HepG2 (cell line): Measurements from ENCODE around the gene CPT1B. TPM values are rescaled to one million over a fixed set of nuclear protein-coding genes. Genes with fewer than 3 reads are reported as not detected.
A peak's percentile ranks its signal among the peaks of the same experiment; 100 is the strongest.

Source experiments
- AGO2 ChIP-seq: fragments of 200-400 bp; formaldehyde crosslinking; optimal IDR thresholded peaks from 2 replicates; pipeline ENCODE3; 2017; ENCODE audit warnings: mild to moderate bottlenecking, low read depth, low read length, moderate library complexity
- CHD4 ChIP-seq: fragments of 200-600 bp; sonication (generic); IDR thresholded peaks from 2 replicates; pipeline ENCODE4 v1.7.0; 2017; ENCODE audit warnings: mild to moderate bottlenecking, low read length, borderline replicate concordance
- CREM ChIP-seq, 2 experiments: sonication (generic) in 1 of 2; formaldehyde crosslinking in 1 of 2; IDR thresholded peaks; 2 replicates each; pipeline versions ENCODE4 v1.4.0 to v1.6.1; 2016 to 2020; ENCODE audit warnings: antibody characterized with exemption in 1 of 2, mild to moderate bottlenecking in 1 of 2, missing genetic modification reagents in 1 of 2
- ERF ChIP-seq: IDR thresholded peaks from 2 replicates; pipeline ENCODE4 v1.6.1; 2018; ENCODE audit warnings: missing biosample characterization, missing genetic modification reagents
- JUN ChIP-seq: sonication (generic); formaldehyde crosslinking; IDR thresholded peaks from 2 replicates; pipeline ENCODE4 v1.4.0; 2020; ENCODE audit warnings: mild to moderate bottlenecking, missing genetic modification reagents
- LCORL ChIP-seq, 2 experiments: fragments of 450-650 bp in 1 of 2; sonication (generic) in 1 of 2; formaldehyde crosslinking in 1 of 2; IDR thresholded peaks; 2 replicates each; pipeline versions ENCODE4 v1.5.0 to v1.6.1; 2017 to 2020; ENCODE audit warnings: antibody characterized with exemption in 1 of 2, missing genetic modification reagents in 1 of 2
- MED1 ChIP-seq: sonication (generic); formaldehyde crosslinking; IDR thresholded peaks from 2 replicates; pipeline ENCODE4 v1.4.0; 2020; ENCODE audit warnings: missing genetic modification reagents
- MEIS2 ChIP-seq: sonication (generic); formaldehyde crosslinking; IDR thresholded peaks from 2 replicates; pipeline ENCODE4 v1.9.0; 2021; ENCODE audit warnings: mild to moderate bottlenecking, missing genetic modification reagents
- MTA1 ChIP-seq: sonication (generic); formaldehyde crosslinking; IDR thresholded peaks from 2 replicates; pipeline ENCODE4 v1.4.0; 2020; ENCODE audit warnings: missing genetic modification reagents, mild to moderate bottlenecking, borderline replicate concordance
- TARDBP ChIP-seq: sonication (generic); formaldehyde crosslinking; IDR thresholded peaks from 2 replicates; pipeline ENCODE4 v1.8.0; 2022; ENCODE audit warnings: mild to moderate bottlenecking, missing genetic modification reagents
- YY1 ChIP-seq: IDR thresholded peaks from 2 replicates; pipeline ENCODE4 v1.6.1; 2011; ENCODE audit warnings: low read length, low read depth, moderate library complexity, mild to moderate bottlenecking; ENCODE audit not compliant: insufficient read depth, insufficient replicate concordance
- ZNF20 ChIP-seq: sonication (generic); formaldehyde crosslinking; IDR thresholded peaks from 2 replicates; pipeline ENCODE4 v1.4.0; 2020; ENCODE audit warnings: mild to moderate bottlenecking, moderate library complexity, missing genetic modification reagents
- ZNF570 ChIP-seq: sonication (generic); formaldehyde crosslinking; IDR thresholded peaks from 2 replicates; pipeline ENCODE4 v1.4.0; 2020; ENCODE audit warnings: mild to moderate bottlenecking, missing genetic modification reagents, borderline replicate concordance
- ZNF746 ChIP-seq: sonication (generic); formaldehyde crosslinking; IDR thresholded peaks from 2 replicates; pipeline ENCODE4 v1.8.0; 2022; ENCODE audit warnings: mild to moderate bottlenecking, missing genetic modification reagents
- ZNF816 ChIP-seq: sonication (generic); formaldehyde crosslinking; IDR thresholded peaks from 2 replicates; pipeline ENCODE4 v1.8.0; 2022; ENCODE audit warnings: missing genetic modification reagents, mild to moderate bottlenecking, borderline replicate concordance
- ZNF891 ChIP-seq: sonication (generic); formaldehyde crosslinking; IDR thresholded peaks from 2 replicates; pipeline ENCODE4 v1.5.0; 2020; ENCODE audit warnings: mild to moderate bottlenecking, missing genetic modification reagents
- polyA plus RNA-seq, 8 experiments: library from polyadenylated mRNA; depleted of rRNA in 3 of 8; stranded (reverse) in 7 of 8; unstranded in 1 of 8; fragments of >200 nt; fragmentation: Illumina TruSeq in 4 of 8; extraction: Trizol in 4 of 8; gene quantifications; 2 replicates each; pipeline versions ENCODE4 v1.2.1 to v1.2.3, GENCODE V29; 2011 to 2016; ENCODE audit warnings: low read depth in 4 of 8, missing spikeins in 1 of 8, mixed read lengths in 1 of 8; ENCODE audit not compliant: insufficient read depth in 1 of 8
- total RNA-seq, 5 experiments: library from RNA; depleted of rRNA; stranded (reverse); fragments of >200 nt; fragmentation: Illumina TruSeq; extraction: Trizol; gene quantifications; 2 replicates each; pipeline ENCODE4 v1.2.3, GENCODE V29; 2016; ENCODE audit warnings: low read depth in 1 of 5
- TF ChIP-seq, protein P1 (sequence below): sonication (generic); formaldehyde crosslinking; IDR thresholded peaks from 2 replicates; pipeline ENCODE4 v1.5.0; 2020; ENCODE audit warnings: mild to moderate bottlenecking, missing genetic modification reagents, borderline replicate concordance

Gene CPT1B
- total and polyA plus RNA-seq, 2 of the 13 experiments (the other 11 are each of a cell fraction or from before 2014, with no cell fraction given) = 9.2 to 19.5 TPM

DNA sequence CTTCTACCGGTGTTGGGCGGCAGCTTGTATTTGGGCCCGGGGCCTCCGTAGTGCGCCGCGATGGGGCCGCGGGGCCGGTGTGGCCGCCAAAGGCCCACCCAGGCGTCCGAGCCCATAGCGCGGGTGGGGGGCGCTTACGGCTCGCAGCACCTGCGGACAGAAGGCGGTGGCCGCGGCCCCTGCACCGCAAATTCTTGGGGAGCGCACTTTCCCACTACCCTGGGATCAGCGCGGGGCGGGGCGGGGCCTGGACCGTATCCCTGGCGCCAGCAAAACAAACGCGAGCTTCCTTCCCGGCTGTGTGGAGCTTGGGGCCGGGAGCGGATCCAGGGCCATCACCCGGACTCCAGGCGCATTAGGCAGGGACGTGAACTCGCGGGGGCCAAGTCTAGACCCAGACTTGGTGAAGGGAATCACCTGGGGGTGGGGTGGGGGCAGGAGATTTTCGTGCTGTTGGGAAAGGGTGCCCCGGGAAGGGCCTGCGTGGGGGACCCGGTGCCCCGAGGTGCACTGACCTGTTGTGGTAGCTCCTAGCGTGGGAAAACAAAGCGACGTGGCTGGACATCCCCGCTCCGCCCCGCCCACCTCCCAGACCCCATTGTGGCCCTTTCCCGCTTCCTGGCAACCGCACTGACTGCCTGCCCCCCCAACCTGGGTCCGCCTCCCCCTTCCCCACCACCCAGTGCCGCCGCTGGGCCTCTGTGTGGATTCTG is 46.1 kb downstream of the CPT1B start (continued):
- TF ChIP-seq, protein P1, sequence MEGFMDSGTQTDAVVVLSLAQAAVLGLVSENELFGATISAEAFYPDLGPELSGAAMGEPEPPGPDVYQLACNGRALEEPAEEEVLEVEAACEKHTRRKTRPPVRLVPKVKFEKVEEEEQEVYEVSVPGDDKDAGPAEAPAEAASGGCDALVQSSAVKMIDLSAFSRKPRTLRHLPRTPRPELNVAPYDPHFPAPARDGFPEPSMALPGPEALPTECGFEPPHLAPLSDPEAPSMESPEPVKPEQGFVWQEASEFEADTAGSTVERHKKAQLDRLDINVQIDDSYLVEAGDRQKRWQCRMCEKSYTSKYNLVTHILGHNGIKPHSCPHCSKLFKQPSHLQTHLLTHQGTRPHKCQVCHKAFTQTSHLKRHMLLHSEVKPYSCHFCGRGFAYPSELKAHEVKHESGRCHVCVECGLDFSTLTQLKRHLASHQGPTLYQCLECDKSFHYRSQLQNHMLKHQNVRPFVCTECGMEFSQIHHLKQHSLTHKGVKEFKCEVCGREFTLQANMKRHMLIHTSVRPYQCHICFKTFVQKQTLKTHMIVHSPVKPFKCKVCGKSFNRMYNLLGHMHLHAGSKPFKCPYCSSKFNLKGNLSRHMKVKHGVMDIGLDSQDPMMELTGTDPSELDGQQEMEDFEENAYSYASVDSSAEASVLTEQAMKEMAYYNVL (CRISPR knock-in tag) = no peak
- TF ChIP-seq ZNF891 (CRISPR knock-in tag) (0 out of 2 replicates have a peak, but pooled peaks have one; percentile 44), JUN (CRISPR knock-in tag) (0 out of 2 replicates have a peak, but pooled peaks have one; percentile 54), TARDBP (peak; percentile 37; the same call in 1 of the 2 replicates), MTA1 (CRISPR knock-in tag) (peak; percentile 23; the same call in 1 of the 2 replicates), ZNF816 (no peak), CHD4 (no peak), ZNF746 (0 out of 2 replicates have a peak, but pooled peaks have one; percentile 28), CREM (IDR thresholded peaks at IDR 0.05) (no peak), CREM (CRISPR knock-in tag; IDR thresholded peaks at IDR 0.05) (no peak), YY1 (peak; percentile 18), ERF (CRISPR knock-in tag) (no peak), MEIS2 (CRISPR knock-in tag) (no peak), MED1 (CRISPR knock-in tag) (no peak), LCORL (IDR thresholded peaks at IDR 0.05) (no peak), LCORL (CRISPR knock-in tag; IDR thresholded peaks at IDR 0.05) (no peak), ZNF570 (CRISPR knock-in tag) (no peak), ZNF20 (CRISPR knock-in tag) (no peak), AGO2 (peak; percentile 67)
